CD4-positive, alpha-beta T cell treated with Interleukin-6 for 4 hours (primary cell): ENCODE data around the gene ATRAID.
"Not testable (repeated sequence)": the region's sequence is repeated elsewhere in the genome, so short reads cannot be mapped to it uniquely, and the experiment has no call there.

ENCODE experiments used
- DNase-seq: peaks from one replicate; pipeline ENCODE4 v3.0.0-alpha.2; 2020; ENCODE audit warnings: mixed read lengths

Gene ATRAID

DNA sequence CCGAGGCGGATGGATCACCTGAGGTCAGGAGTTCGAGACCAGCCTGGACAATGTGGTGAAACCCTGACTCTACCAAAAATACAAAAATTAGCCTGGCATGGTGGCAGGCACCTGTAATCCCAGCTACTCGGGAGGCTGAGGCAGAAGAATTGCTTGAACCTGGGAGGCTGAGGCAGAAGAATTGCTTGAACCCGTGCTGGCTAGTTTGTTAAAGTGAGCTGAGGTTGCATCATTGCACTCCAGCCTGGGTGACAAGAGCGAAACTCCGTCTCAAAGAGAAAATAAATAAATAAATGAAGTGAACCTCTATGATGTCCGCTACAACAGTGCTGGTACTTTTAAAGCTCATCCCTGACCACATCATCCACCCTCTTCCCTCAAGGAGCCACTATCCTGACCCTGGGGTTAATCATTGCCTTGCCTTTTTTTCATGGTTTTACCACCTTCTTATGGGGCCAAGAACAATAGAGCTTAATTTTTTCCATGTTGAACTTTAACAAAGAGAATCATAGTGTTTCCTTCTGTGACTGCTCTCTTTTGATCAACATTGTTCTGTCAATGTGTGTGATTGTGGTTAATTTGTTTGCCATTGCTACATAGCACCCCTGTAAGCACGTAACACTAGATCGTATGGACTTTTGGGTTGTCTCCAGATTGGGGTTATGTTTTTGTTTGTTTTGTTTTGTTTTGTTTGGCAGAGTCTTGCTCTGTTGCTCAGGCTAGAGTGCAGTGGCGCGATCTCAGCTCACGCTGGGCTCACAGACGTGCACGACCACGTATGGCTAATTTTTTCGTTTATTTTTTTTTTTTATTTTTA, 17.1 kb upstream of the ATRAID start:
- no peak for DNase-seq

DNA sequence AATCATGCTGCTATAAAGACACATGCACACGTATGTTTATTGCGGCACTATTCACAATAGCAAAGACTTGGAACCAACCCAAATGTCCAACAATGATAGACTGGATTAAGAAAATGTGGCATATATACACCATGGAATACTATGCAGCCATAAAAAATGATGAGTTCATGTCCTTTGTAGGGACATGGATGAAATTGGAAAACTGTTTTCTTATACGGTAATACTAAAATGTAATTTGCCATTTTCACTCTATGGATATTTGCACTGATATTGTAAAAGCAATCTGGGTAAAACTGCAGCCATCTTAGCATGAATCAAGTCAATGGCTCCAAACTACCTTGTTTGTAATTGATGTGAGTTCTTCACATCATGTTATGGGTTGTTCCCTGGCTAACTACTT, 16.0 kb upstream of the ATRAID start:
- DNase-seq, result not testable (repeated sequence)

DNA sequence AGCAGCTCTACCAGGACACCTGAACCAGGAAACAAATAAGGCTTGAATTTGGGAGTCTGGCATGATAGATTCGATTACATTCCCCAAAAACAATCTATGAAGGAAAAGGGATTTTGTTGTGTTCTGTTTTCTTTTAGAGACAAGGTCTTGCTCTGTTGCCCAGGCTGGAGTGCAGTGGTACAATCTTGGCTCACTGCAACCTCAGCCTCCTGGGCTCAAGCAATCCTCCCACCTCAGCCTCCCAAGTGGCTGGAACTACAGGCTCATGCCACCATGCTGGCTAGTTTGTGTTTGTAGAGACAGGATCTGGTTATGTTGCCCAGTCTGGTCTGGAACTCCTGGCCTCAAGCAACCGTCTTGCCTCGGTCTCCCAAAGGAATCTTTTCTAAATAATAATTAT, 13.8 kb upstream of the ATRAID start:
- DNase-seq, result not testable (repeated sequence)

DNA sequence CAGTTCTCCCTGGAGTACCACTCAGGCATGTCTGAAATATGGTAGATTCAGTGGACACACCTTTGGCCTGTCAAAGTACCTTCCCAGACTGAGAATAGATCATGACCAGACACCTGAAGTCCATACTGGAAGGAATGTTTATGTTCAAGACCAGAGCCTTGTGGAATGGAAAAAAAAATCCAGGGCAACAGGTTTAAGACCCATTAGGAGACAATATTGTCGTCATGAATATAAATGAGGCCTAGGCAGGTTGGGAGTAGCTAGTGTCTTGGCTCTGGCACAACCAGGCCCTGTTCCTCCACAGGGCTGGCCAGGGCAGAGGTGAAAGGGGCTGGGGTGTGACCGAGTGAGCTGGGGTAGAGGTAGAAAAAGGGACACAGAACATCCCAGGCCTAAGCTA, 13.2 kb upstream of the ATRAID start:
- DNase-seq, result no peak

DNA sequence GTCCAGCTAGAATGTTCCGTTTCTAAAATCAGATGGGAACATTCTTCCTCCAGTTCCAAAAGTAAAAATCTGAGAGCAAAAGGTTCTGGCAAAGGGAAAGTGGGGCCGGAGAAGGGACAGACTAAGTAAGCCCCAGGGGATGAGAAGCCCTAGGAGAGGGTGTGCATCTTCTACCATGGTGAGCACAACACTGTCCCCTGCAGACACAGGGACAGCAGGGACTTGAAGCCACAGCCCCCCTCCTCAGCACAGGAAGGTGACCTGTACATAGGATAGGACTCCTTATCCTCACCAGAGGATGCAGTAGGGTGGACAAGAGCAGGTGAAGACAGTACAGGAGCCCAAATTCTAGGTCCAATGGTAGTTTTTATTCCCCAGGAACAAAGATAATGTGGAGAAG, 12.6 kb upstream of the ATRAID start:
- DNase-seq, result no peak

DNA sequence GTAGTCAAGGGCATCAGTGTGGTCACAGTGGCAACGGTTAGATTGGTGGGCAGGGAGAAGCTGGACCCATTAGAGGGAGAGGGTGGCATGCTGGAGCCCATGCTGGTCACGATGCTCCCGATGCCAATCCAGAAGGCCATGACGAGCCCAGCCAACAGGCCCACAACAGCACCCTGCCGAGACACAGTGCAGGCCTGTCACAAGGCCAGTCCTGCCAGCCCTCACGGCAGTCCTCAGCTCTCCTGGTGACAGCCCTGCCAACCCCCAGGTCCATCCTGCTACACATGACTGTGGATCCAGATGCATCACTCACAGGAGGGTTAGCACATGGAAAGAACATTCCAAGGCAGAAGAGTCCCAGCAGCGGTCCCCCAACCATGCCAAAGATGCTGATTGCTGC, 10.2 kb upstream of the ATRAID start:
- no peak for DNase-seq

DNA sequence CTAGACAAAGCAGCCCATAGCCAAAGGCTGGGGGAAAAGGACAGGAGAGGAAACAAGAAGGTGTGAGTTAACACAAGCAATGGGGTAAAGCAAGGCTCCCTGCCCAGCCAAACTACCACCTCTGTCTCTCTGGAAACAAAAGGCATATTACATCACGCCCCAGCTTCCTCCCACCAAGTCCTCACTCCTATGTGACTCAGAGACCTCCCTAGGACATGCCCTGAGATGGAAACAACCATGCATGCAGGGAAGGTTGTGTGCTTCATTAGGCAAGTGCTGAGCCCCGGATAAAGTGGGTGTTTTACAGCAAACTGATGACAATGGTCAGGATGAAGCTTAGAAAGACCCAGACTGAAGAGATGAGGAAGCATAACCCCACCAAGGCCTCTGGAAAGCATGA, 9.0 kb upstream of the ATRAID start:
- no peak for DNase-seq

DNA sequence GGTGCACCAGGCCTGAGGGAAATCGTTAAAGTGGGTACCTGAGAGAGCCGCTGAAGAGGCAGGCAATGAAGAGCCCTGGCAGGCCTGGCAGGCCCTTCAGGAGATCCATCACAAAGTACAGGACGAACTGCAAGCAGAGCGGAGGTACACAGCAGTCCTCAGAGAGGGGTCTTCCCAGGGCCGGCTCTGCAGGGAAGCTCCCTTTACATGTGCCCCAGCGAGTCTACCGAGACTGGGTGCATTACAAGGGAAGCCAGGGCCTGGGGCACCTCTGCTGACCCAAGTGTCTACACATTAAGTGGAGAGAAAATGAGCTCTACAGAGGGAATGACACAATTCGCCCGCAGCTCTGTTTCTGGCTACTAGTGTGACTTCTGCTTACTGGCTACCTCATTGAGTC, 8.1 kb upstream of the ATRAID start:
- no peak for DNase-seq

DNA sequence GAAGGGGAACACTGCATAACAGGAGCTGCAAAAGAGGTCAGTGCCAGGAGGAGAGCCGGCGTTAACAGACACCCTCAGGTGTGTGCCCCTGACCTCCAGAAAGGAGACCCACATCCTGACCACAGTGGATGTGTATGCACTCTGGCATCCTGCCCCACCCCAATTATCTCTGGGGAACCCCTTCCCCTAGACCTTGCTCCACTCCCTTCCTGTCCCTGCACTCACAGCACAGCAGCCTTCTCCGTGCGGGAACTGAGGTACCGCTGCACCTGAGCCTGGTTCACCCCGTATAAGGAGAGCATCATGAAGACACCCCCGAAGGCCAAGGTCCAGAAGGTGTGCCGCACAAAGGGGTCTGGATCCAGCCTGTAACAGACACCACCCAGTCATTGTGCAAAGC, 7.3 kb upstream of the ATRAID start:
- DNase-seq, result no peak

DNA sequence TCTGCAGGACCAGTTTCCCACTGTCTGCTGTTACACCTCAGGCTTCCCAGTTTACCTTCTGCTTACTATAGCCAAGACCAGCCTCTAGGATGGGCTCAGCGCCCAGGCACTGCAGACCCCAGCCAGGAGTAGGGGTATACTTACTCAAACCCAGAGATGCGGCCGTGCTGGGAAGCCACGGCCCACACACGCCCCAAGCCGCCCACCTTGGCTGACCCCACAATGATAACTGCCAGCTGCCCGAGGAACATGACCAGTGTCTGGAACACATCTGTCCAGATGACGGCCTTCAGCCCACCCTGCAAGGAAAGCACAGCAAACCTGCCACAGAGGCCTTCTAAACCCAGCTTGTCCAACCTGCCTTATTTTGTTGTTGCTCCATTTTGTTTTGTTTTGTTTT, 6.6 kb upstream of the ATRAID start:
- DNase-seq, result no peak

DNA sequence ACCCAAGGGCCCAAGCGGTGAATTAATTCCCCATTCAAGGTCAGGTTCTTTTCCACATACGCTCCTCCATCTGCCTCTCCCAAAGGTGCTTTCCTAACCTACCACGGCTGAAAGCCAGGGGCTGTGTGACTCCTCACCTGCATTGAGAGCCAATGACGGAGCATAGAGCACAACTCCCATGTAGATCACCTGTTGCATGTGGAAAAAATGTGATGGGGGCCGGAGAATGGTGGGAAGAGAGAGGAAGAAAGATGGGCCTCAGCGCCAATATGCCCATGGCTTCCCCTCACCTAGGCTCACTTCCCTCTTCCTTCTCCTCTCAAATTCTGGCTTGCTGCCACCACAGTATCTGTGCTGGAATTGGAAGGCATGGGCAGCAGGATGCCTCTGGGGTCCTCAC, 5.5 kb upstream of the ATRAID start:
- DNase-seq, result no peak

DNA sequence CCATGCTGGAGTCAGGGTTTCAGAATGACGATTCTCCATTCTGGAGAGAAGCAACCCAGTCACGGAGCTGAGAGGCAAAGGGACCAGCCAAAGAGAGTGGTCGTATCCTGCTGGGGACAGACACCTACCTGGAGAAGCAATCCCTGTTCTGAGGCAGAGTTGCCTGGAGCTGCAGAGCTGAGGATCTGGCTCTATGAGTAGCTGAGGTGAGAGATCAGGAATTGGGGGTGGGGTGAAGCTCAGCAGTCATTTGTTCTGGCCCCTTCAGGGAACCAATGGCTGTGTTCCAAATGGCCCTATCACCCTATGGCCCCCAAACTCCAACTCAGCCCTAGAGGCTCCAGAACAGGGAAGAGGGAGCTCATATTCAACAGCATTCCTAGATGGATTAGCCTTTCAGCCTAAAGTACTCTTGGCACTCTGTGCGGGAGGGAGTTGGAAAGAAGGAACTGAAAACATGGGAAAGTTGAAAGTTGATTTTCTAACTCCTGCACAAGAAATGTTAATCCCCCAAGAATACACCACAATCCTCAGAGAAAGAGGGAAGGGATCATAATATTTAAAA, 3.3 kb upstream of the ATRAID start:
- no peak for DNase-seq

DNA sequence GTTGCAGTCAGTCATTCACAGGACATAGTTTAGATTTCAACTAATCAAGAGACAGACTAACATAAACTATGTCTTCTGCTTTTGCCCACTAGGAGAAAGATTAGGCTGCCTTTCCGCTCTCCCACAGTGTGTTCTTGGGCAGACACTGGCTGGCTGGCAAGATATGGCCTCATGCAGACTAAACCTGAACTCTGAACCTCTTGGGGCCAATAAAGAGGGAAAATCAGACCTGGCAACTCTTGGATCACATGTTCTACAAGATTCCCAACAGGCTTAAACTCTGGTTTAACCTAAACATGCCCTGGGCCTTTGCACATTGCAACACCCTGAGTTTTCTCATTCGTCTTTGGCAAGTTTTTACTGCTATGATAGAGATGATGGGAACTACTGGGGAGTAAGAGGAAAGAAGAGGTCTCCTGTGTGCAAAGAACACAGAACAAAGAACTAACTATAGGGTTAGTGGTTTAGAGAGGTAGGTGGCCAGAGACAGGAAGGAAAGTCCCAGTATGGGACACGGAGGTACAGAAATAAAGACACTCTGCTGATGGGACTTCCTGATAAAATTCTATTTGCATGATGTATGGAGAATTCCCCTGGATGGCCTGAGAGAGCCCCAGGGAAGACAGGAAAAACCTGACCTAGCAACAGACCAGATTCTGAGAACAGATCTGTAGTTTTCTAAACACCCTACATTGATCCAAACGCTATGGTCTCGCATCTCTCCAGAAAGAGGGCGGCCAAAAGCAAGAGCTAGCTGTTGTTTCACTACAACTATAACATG, 2.0 kb upstream of the ATRAID start:
- no peak for DNase-seq

DNA sequence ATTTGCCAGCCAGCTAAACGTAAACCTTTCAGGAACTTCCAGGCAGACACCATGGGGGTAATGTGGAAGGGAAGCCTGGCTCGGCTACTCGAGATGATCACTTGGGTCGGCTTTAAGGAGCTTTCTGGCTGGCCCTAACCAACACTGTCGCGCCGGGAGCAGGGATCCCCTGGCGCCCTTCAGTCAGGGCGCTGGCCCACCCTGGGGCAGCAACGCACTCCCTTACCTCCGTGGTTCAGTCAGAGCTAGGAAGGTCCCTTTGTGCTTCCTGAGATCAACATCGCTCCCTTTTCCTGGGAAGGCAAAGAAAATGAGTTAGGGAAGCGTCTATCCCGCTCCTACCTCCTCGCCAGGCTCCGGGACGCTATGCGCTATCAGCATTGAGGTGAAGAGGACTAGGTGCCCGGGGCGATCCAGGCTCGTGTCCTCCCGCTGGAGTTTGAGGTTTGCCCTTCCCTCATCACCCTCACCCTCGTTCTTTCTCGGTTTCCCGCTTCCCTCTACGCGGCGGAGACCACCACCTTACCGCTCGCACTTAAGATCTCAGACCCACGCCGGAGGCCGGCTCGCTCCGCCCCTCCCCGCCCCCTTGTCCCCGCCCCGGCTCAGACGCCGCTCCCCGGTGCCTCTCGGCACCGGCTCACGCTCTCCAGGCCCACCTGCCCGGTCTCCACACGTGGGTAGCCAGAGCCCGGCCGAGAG, 449 bp upstream of the ATRAID start:
- no peak for DNase-seq

DNA sequence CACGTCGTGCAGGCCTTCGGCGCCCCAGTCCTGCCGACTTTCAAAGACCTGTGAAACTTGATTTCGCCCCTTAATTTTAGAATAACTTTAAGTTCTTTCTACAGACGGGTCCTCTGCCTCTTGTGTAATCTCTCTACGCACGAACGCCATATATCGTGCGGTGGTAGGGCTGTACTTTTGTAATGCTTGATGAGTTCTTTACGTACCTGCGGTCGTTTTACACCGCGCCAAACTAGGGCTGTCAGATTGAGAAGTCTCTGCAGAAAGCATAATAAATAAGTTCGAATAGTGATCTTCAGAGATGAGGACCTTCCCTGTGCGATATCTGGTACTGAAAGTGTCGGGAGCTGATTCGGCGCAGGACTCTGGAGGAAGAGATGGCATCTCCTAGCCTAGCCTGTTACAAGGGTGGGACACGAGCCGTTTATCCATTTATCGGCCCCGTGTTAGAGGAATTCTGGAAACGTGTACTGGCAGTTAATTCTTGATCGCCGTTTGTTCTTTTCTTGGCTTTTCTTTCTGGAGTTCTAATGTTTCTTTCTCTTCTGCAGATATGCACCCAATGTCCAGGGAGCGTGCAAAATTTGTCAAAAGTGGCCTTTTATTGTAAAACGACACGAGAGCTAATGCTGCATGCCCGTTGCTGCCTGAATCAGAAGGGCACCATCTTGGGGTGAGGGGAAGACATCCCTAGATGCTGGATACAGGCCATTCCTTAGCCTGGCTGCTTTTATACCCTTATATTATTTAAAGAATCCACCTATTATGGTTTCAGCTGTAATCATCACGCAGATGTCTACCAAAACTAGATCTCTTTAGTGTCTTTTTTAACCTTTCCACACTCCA, 1.0 kb downstream of the ATRAID start:
- no peak for DNase-seq

DNA sequence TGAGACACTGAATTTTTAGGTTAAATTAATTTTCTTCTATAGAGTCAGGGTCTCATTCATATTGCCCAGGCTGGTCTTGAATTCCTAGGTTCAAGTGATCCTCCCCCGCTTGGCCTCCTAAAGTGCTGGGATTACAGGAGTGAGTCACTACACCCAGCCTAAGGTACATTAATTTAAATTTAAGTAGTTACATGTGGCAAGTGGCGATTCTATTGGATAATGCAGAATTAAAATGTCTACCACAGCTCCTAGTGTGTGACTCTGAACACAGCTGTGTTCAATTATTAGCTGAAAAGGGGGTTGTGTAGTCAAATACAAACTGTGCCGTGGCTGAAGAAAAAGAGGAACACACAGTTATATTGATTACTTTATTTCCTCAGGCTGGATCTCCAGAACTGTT, 3.1 kb downstream of the ATRAID start:
- no peak for DNase-seq

DNA sequence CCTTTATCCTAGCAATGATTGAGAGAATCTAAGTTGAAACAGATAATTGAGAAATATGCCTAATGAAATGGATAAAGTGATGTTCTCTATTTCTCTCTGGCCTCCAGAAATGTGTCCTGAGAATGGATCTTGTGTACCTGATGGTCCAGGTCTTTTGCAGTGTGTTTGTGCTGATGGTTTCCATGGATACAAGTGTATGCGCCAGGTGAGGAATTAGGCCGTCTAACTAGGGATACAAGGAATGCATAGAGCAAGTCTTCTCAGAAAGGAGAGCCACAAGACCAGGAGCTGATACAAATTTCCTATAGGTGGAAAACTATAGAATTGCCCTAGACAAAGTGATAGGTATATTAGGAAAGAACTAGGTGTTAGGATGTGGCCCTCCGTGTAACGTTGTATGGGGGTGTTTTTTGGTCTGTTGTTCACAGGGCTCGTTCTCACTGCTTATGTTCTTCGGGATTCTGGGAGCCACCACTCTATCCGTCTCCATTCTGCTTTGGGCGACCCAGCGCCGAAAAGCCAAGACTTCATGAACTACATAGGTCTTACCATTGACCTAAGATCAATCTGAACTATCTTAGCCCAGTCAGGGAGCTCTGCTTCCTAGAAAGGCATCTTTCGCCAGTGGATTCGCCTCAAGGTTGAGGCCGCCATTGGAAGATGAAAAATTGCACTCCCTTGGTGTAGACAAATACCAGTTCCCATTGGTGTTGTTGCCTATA, 4.7 kb downstream of the ATRAID start:
- no peak for DNase-seq

DNA sequence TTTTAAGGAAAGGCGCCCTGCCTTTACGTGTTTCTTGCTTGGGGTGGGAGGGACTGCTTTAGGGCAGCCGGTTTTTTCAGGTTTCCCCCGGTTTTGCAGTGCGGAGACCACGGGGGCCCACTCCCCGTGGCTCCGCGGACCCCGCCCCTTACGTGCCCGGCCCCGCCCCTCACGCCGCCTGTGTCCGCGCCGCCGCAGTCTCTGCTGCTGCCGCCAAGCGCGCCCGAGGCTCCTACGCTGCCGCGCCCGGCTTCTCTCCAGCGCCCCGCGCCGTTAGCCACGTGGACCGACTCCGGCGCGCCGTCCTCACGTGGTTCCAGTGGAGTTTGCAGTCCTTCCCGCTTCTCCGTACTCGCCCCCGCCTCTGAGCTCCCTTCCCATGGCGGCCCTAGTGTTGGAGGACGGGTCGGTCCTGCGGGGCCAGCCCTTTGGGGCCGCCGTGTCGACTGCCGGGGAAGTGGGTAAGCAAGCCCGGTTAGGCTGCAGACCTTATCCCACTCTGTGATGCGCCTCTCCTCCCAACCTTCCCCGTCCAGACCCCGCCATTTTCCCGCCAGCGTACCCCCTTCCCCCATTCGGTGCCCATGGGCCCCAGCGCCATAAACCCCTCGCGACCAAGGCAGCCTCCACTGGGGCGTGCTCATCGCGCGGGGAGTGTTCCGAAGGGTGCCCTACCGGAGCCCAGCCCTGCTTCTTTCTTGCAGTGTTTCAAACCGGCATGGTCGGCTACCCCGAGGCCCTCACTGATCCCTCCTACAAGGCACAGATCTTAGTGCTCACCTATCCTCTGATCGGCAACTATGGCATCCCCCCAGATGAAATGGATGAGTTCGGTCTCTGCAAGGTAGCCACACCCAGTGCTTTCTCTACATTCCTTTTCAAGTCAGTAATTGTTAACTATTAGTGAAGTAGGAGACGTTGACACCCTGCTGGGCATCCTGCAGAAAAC, 5.6 kb downstream of the ATRAID start, which contains the start of gene CAD:
TSS of gene CAD (plus strand) at position 197 of the 949 bp plus-strand sequence. CDS start at position 380, 183 bp downstream.
- peak; percentile 89 for DNase-seq

DNA sequence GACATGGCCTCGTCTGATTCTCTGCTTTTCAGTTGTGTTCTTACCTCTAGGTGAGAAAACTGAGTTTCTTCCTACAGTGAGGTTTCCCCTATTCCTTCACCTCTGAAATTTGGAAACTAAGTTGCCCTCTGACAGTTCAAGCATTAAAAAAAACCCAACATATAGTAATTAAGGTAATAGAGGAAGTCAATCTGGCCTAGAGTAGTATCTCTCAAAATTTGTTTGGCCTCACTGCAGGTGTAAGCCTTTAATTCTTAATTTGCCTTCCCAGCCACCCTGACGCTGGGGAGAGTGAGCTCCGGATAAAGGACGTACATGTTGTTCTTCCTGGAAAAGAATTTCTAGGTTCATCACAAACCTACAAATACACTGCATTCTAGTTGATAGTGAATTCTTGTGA, 6.8 kb downstream of the ATRAID start:
- no peak for DNase-seq

DNA sequence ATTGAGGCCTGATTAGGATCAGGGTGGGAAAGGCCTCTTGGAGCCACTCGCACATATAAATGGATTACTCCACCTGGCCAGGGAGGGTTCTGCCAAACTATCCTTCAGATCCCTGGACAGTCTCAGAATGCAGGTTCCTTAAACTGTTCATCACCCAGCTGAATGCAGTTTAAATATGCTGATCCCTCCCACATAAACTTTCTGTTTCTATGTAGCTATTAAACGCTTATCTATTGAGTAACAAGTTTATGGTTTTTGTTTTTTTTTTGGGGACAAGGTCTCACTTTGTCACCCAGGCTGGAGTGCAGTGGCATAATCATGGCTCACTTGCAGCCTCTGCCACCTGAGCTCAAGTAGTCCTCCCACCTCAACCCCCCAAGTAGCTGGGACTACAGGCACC, 7.2 kb downstream of the ATRAID start:
- DNase-seq, result no peak
